GM12878 (cell line): Measurements from ENCODE around the gene IDI1. TPM values are rescaled to one million over a fixed set of nuclear protein-coding genes. Genes with fewer than 3 reads are reported as not detected.

Experiments used
- ATAC-seq: fragments of 200-7000 bp; cut with Tn5 transposase; 3 replicates; pipeline ENCODE4 v1.9.1; 2020; ENCODE audit warnings: mild to moderate bottlenecking, moderate library complexity
- BruUV-seq: library from RNA; stranded (reverse); fragments of 400-500 nt; replicated peaks from 2 replicates; lab custom pipeline; 2021; lab: Mats Ljungman, UMichigan
- CTCF ChIA-PET: fragments of 300-600 bp; sonication (Branson Sonifier 250); formaldehyde crosslinking; extraction: SDS; loops from one replicate; lab custom pipeline; 2021; ENCODE audit warnings: inconsistent platforms; lab: Yijun Ruan, JAX
- POLR2A ChIA-PET: fragments of 350-600 bp; formaldehyde crosslinking; extraction: SDS; loops from one replicate; lab custom pipeline; 2021; ENCODE audit warnings: inconsistent platforms; lab: Charles Lee
- RAD21 ChIA-PET: fragments of 300-600 bp; sonication (Branson Sonifier 250); formaldehyde crosslinking; loops from one replicate; lab custom pipeline; 2023; ENCODE audit warnings: antibody characterized with exemption; ENCODE audit not compliant: unreplicated experiment; lab: Charles Lee
- SMC1A ChIA-PET: fragments of 300-600 bp; sonication (Branson Sonifier 250); formaldehyde crosslinking; loops from one replicate; lab custom pipeline; 2023; ENCODE audit not compliant: unreplicated experiment, uncharacterized antibody; lab: Charles Lee
- DNase-seq: peaks from one replicate; pipeline ENCODE4 v3.0.0-alpha.2; 2011; ENCODE audit warnings: low read depth, low spot score
- FAIRE-seq: peaks from 3 replicates; lab custom pipeline; 2011; peaks lifted over from hg19 to GRCh38; lab: Jason Lieb, UNC
- H2AFZ ChIP-seq: 2 replicates; pipeline ENCODE4 v1.6.0; 2011; ENCODE audit warnings: low read depth, low read length, control low read depth; ENCODE audit not compliant: control insufficient read depth
- H3K27ac ChIP-seq: 2 replicates; pipeline ENCODE4 v1.5.1; 2011; ENCODE audit warnings: control low read depth; ENCODE audit not compliant: control insufficient read depth, insufficient read depth
- H3K27me3 ChIP-seq, 2 experiments: replicated peaks in 1 of 2; 2 replicates each; pipeline versions ENCODE4 v1.6.0 to v1.6.1; 2011; ENCODE audit warnings: low read length in 1 of 2; ENCODE audit not compliant: control insufficient read depth in 2 of 2, insufficient read depth in 2 of 2
- H3K36me3 ChIP-seq, 2 experiments: 2 replicates each; pipeline ENCODE4 v1.5.1; 2011; ENCODE audit warnings: low read length in 1 of 2; ENCODE audit not compliant: control insufficient read depth in 2 of 2, insufficient read depth in 2 of 2
- H3K4me1 ChIP-seq: 2 replicates; pipeline ENCODE4 v1.6.1; 2011; ENCODE audit warnings: mild to moderate bottlenecking, low read length, moderate library complexity, mixed read lengths; ENCODE audit not compliant: control insufficient read depth, insufficient read depth
- H3K4me2 ChIP-seq: 2 replicates; pipeline ENCODE4 v1.6.0; 2011; ENCODE audit warnings: control low read depth; ENCODE audit not compliant: control insufficient read depth, insufficient read depth
- H3K4me3 ChIP-seq: fragments of 200-600 bp; sonication (generic); 2 replicates; pipeline ENCODE4 v1.5.1; 2016
- H3K79me2 ChIP-seq: 2 replicates; pipeline ENCODE4 v1.6.0; 2011; ENCODE audit warnings: low read length; ENCODE audit not compliant: control insufficient read depth, insufficient read depth
- H3K9ac ChIP-seq: 2 replicates; pipeline ENCODE4 v1.8.0; 2011; ENCODE audit warnings: low read length, control low read depth, mixed read lengths; ENCODE audit not compliant: control insufficient read depth, insufficient read depth
- H3K9me3 ChIP-seq: replicated peaks from 3 replicates; pipeline ENCODE4 v1.5.1; 2011; ENCODE audit warnings: mild to moderate bottlenecking, low read length; ENCODE audit not compliant: control insufficient read depth, insufficient read depth
- H4K20me1 ChIP-seq: 2 replicates; pipeline ENCODE4 v1.6.0; 2011; ENCODE audit not compliant: control insufficient read depth, insufficient read depth
- CBFB ChIP-seq: IDR thresholded peaks from 2 replicates; pipeline ENCODE4 v1.6.1; 2016; ENCODE audit warnings: antibody characterized with exemption, low read depth
- EED ChIP-seq: sonication (generic); IDR thresholded peaks from 2 replicates; pipeline ENCODE4 v1.6.1; 2016; ENCODE audit warnings: antibody characterized with exemption, low read depth
- HCFC1 ChIP-seq: fragments of 150-350 bp; IDR thresholded peaks from 2 replicates; pipeline ENCODE4 v1.6.1; 2014; ENCODE audit warnings: low read length
- IKZF2 ChIP-seq, 2 experiments: fragments of 450-650 bp; IDR thresholded peaks; 2 replicates each; pipeline ENCODE4 v1.6.1; 2017; ENCODE audit warnings: mild to moderate bottlenecking in 2 of 2, moderate library complexity in 2 of 2
- NR2C1 ChIP-seq: fragments of 450-650 bp; IDR thresholded peaks from 2 replicates; pipeline ENCODE4 v1.6.1; 2017; ENCODE audit warnings: antibody characterized with exemption, mild to moderate bottlenecking, moderate library complexity
- PAX5 ChIP-seq: IDR thresholded peaks from 2 replicates; pipeline ENCODE4 v1.6.1; 2011; ENCODE audit warnings: low read depth, low read length, borderline replicate concordance
- POLR2AphosphoS5 ChIP-seq: IDR thresholded peaks from 2 replicates; pipeline ENCODE4 v1.6.1; 2011; ENCODE audit warnings: mild to moderate bottlenecking, low read length, inconsistent platforms
- RB1 ChIP-seq: fragments of 450-650 bp; formaldehyde crosslinking; IDR thresholded peaks from 2 replicates; pipeline ENCODE4 v1.6.1; 2017; ENCODE audit warnings: mild to moderate bottlenecking, borderline replicate concordance
- YY1 ChIP-seq: IDR thresholded peaks from 2 replicates; pipeline ENCODE4 v1.6.1; 2011; ENCODE audit warnings: low read depth, mild to moderate bottlenecking, low read length
- ZBED1 ChIP-seq: IDR thresholded peaks from 2 replicates; pipeline ENCODE4 v1.6.1; 2016; ENCODE audit warnings: borderline replicate concordance
- WGBS: methylation state at CpG from one replicate; pipeline ENCODE4 v1.1.6; 2016; ENCODE audit warnings: low lambda C conversion rate; ENCODE audit not compliant: insufficient replicate concordance, insufficient coverage; ENCODE audit errors: missing lambda C conversion rate; 5-methylcytosine and 5-hydroxymethylcytosine counted together
- in situ Hi-C: fragments of 300-500 bp; cut with MboI; formaldehyde crosslinking; loops from 9 replicates; pipeline ENCODE4 v1.14.3; 2018; ENCODE audit warnings: mixed read lengths
- intact Hi-C: fragments of 100-400 bp; cut with micrococcal nuclease; formaldehyde crosslinking; loops from one replicate; pipeline ENCODE4 v1.14.2; 2022; ENCODE audit not compliant: unreplicated experiment
- polyA plus RNA-seq, 11 experiments: library from polyadenylated mRNA; depleted of rRNA in 4 of 11; unstranded in 6 of 11; stranded (reverse) in 5 of 11; fragments of >200 nt; fragmentation: Nextera tagmentation in 4 of 11; fragmentation: Illumina TruSeq in 1 of 11; extraction: Ambion mirVana in 4 of 11; extraction: Trizol in 1 of 11; gene quantifications; 1 replicate in 1 of 11; 2 replicates in 10 of 11; pipeline versions ENCODE4 v1.2.1 to v1.2.3, GENCODE V29; 2011 to 2016; ENCODE audit warnings: inconsistent platforms in 2 of 11, missing spikeins in 2 of 11, low read depth in 1 of 11
- total RNA-seq, 4 experiments: library from RNA; depleted of rRNA in 3 of 4; stranded (reverse); fragments of >200 nt in 3 of 4; fragmentation: Illumina TruSeq in 1 of 4; extraction: Trizol in 1 of 4; gene quantifications; 2 replicates each; pipeline versions ENCODE4 v1.2.1 to v1.2.3, GENCODE V29; 2013 to 2021

The IDI1 gene
- total and polyA plus RNA-seq, 10 of the 15 experiments (the other 5 are each of a cell fraction or from before 2014, with no cell fraction given): 85.5 to 223 (median 157) TPM

- RAD21 ChIA-PET: interaction anchor here (0.9 kb wide), 1 partner anchor 9 kb away, joined by 3 read pairs; the partner anchor contains the start of gene GTPBP4
- TF ChIP-seq YY1 (no peak), POLR2AphosphoS5 (peak; percentile 37; the same call in 1 of the 2 replicates), HCFC1 (no peak), EED (no peak)
- Histone ChIP-seq H3K27ac (no peak overlapping the region), H3K36me3 (peaks cover 30 to 48% of the 10 kb centered on the region in 2 experiments), H3K4me1 (no peaks in the 10 kb centered on the region), H2AFZ (no peak overlapping the region), H3K79me2 (peaks cover 16% of the 10 kb centered on the region), H3K4me3 (no peak overlapping the region), H3K4me2 (no peak overlapping the region), H4K20me1 (no peaks in the 10 kb centered on the region), H3K9ac (no peak overlapping the region), H3K9me3 (peaks cover 8% of the 10 kb centered on the region), H3K27me3 (no peaks in the 10 kb centered on the region)
- CTCF ChIA-PET: no interaction called here
- SMC1A ChIA-PET: interaction anchor here (1.5 kb wide), 1 partner anchor 11 kb away, joined by 5 read pairs; no protein-coding TSS in a partner anchor
- DNase-seq (no peak), ATAC-seq (no peak), FAIRE-seq (no peak)
- BruUV-seq: no TSS peak
- in situ Hi-C loops (no loop called here), intact Hi-C loops (no loop called here)
- POLR2A ChIA-PET: interaction anchor here (0.6 to 0.7 kb wide), 3 partner anchors 20 to 68 kb away, joined by 3 to 5 read pairs (median 3); no protein-coding TSS in a partner anchor
- WGBS: 92% methylated on average over 19 of the region's 19 CpGs
These were observed 51.5 kb downstream of the IDI1 start for GRCh38 chr10:997266-998022.

- in situ Hi-C loops: no loop called here
- no peak overlapping the region for H3K4me2 ChIP-seq
- no peak for DNase-seq
- no peak overlapping the region for H3K4me3 ChIP-seq
- H3K36me3 ChIP-seq: peaks cover 29 to 43% of the 10 kb centered on the region in 2 experiments
- intact Hi-C loops: no loop called here
- no peak overlapping the region for H3K27ac ChIP-seq
- peaks cover 17% of the 10 kb centered on the region for H3K79me2 ChIP-seq
- ChIA-PET POLR2A (no interaction called here), CTCF (no interaction called here), RAD21 (no interaction called here), SMC1A (no interaction called here)
- no peak overlapping the region for H3K9ac ChIP-seq
- FAIRE-seq: no peak
- H2AFZ ChIP-seq: no peak overlapping the region
- peaks cover under 1% of the 10 kb centered on the region; the same call in 1 of the 2 replicates for H3K4me1 ChIP-seq
- peaks cover 2% of the 10 kb centered on the region; the same call in 1 of the 3 replicates for H3K9me3 ChIP-seq
- no peak for ATAC-seq
- no peak for TF ChIP-seq IKZF2 (IDR thresholded peaks at IDR 0.05)
- TF ChIP-seq NR2C1: no peak
- no peak for TF ChIP-seq RB1
- no peak for TF ChIP-seq ZBED1
- TF ChIP-seq PAX5: no peak
- no peak for TF ChIP-seq CBFB
- WGBS: 97% methylated on average over 12 of the region's 12 CpGs
- no TSS peak for BruUV-seq
- no peaks in the 10 kb centered on the region for H4K20me1 ChIP-seq
- H3K27me3 ChIP-seq: no peaks in the 10 kb centered on the region
These were observed 52.9 kb downstream of the IDI1 start for GRCh38 chr10:996031-996430.
